SK-N-SH (cell line): ENCODE data around the gene IPO11. TPM values are rescaled to one million over a fixed set of nuclear protein-coding genes. Genes with fewer than 3 reads are reported as not detected.

Source experiments
- CTCF ChIA-PET: fragments of 300-600, 350-600 bp; formaldehyde crosslinking; extraction: SDS; loops from one replicate; lab custom pipeline; 2021; lab: Yijun Ruan, JAX
- POLR2A ChIA-PET: fragments of 350-600 bp; sonication (Branson Sonifier 250); formaldehyde crosslinking; extraction: SDS; loops from one replicate; lab custom pipeline; 2020; ENCODE audit warnings: antibody characterized with exemption, inconsistent platforms; lab: Yijun Ruan, JAX
- DNase-seq: peaks from one replicate; pipeline ENCODE4 v3.0.0; 2012
- H2AFZ ChIP-seq: fragments of 200-600 bp; sonication (generic); 2 replicates; pipeline ENCODE4 v1.8.1; 2016; ENCODE audit warnings: antibody characterized with exemption, mild to moderate bottlenecking, low read depth
- H3F3A ChIP-seq: fragments of 200-600 bp; sonication (generic); replicated peaks from 2 replicates; pipeline ENCODE3; 2016; ENCODE audit warnings: antibody characterized with exemption, mild to moderate bottlenecking; ENCODE audit not compliant: insufficient read depth
- H3K27ac ChIP-seq, 2 experiments: fragments of 200-500 bp in 1 of 2; fragments of 200-600 bp in 1 of 2; sonication (Bioruptor generic) in 1 of 2; sonication (generic), shearing (Covaris generic) in 1 of 2; 2 replicates each; pipeline versions ENCODE4 v1.5.1 to v1.6.1; 2014 to 2016; ENCODE audit warnings: low read depth in 2 of 2, inconsistent platforms in 1 of 2, low read length in 1 of 2, mild to moderate bottlenecking in 1 of 2, mixed read lengths in 1 of 2
- H3K27me3 ChIP-seq: fragments of 200-600 bp; sonication (generic), shearing (Covaris generic); 2 replicates; pipeline ENCODE4 v1.6.1; 2016; ENCODE audit warnings: mixed run types; ENCODE audit not compliant: insufficient read depth
- H3K36me3 ChIP-seq, 2 experiments: fragments of 200-500 bp in 1 of 2; fragments of 200-600 bp in 1 of 2; sonication (Bioruptor generic) in 1 of 2; sonication (generic) in 1 of 2; replicated peaks in 1 of 2; 2 replicates each; pipeline versions ENCODE3 to v1.5.1; 2014 to 2016; ENCODE audit warnings: low read length in 1 of 2, mild to moderate bottlenecking in 1 of 2; ENCODE audit not compliant: insufficient read depth in 2 of 2, control insufficient read depth in 1 of 2
- H3K4me1 ChIP-seq, 2 experiments: fragments of 200-500 bp in 1 of 2; fragments of 200-600 bp in 1 of 2; sonication (Bioruptor generic) in 1 of 2; sonication (generic), shearing (Covaris generic) in 1 of 2; 2 replicates each; pipeline versions ENCODE4 v1.5.1 to v1.6.1; 2014 to 2016; ENCODE audit warnings: low read depth in 1 of 2, low read length in 1 of 2, mixed run types in 1 of 2; ENCODE audit not compliant: insufficient read depth in 2 of 2, control insufficient read depth in 1 of 2
- H3K4me2 ChIP-seq: fragments of 200-600 bp; sonication (generic), shearing (Covaris generic); 2 replicates; pipeline ENCODE4 v1.6.1; 2017; ENCODE audit warnings: mixed run types
- H3K4me3 ChIP-seq, 2 experiments: fragments of 200-500 bp in 1 of 2; fragments of 200-600 bp in 1 of 2; sonication (Bioruptor generic) in 1 of 2; sonication (generic), shearing (Covaris generic) in 1 of 2; 2 replicates each; pipeline versions ENCODE4 v1.5.1 to v1.8.1; 2014 to 2016; ENCODE audit warnings: low read depth in 2 of 2, inconsistent platforms in 1 of 2, low read length in 1 of 2, mild to moderate bottlenecking in 1 of 2, mixed read lengths in 1 of 2, moderate library complexity in 1 of 2
- H3K79me2 ChIP-seq: fragments of 200-600 bp; sonication (generic); 2 replicates; pipeline ENCODE4 v1.8.1; 2017; ENCODE audit warnings: mild to moderate bottlenecking; ENCODE audit not compliant: insufficient read depth
- H3K9ac ChIP-seq: fragments of 200-600 bp; sonication (generic); 2 replicates; pipeline ENCODE4 v1.6.1; 2017; ENCODE audit warnings: mixed run types
- H3K9me2 ChIP-seq: fragments of 200-600 bp; sonication (generic); 2 replicates; pipeline ENCODE4 v1.6.1; 2017; ENCODE audit warnings: mixed run types
- H3K9me3 ChIP-seq: fragments of 200-600 bp; sonication (generic); 2 replicates; pipeline ENCODE4 v1.6.1; 2017; ENCODE audit warnings: mixed run types, mild to moderate bottlenecking, moderate library complexity
- H4K20me1 ChIP-seq: fragments of 200-600 bp; sonication (generic); 2 replicates; pipeline ENCODE4 v1.6.1; 2017; ENCODE audit warnings: mild to moderate bottlenecking, mixed run types; ENCODE audit not compliant: insufficient read depth
- CTCF ChIP-seq: fragments of 200-600 bp; sonication (generic); IDR thresholded peaks from 2 replicates; pipeline ENCODE4 v1.6.1; 2017; ENCODE audit warnings: antibody characterized with exemption, mild to moderate bottlenecking, moderate library complexity
- ELF1 ChIP-seq: IDR thresholded peaks from 2 replicates; pipeline ENCODE4 v1.4.0; 2012
- EP300 ChIP-seq, 2 experiments: IDR thresholded peaks; 2 replicates each; pipeline versions ENCODE4 v1.4.0 to v1.6.1; 2012; ENCODE audit warnings: borderline replicate concordance in 1 of 2, low read depth in 1 of 2, low read length in 1 of 2
- EZH2phosphoT487 ChIP-seq: fragments of 200-600 bp; sonication (generic); IDR thresholded peaks from 2 replicates; pipeline ENCODE4 v1.6.1; 2017; ENCODE audit warnings: low read depth, mixed run types, mild to moderate bottlenecking, antibody characterized with exemption, moderate library complexity, borderline replicate concordance
- FOSL2 ChIP-seq: IDR thresholded peaks from 2 replicates; pipeline ENCODE4 v1.4.0; 2012; ENCODE audit warnings: low read depth, mild to moderate bottlenecking, moderate library complexity, borderline replicate concordance
- GATA2 ChIP-seq: sonication (generic); formaldehyde crosslinking; IDR thresholded peaks from 2 replicates; pipeline ENCODE4 v1.5.0; 2020; ENCODE audit warnings: mild to moderate bottlenecking, missing genetic modification reagents
- MAX ChIP-seq: IDR thresholded peaks from 2 replicates; pipeline ENCODE4 v1.4.0; 2012; ENCODE audit warnings: low read depth
- MEF2A ChIP-seq: IDR thresholded peaks from 2 replicates; pipeline ENCODE4 v1.4.0; 2012; ENCODE audit warnings: low read depth, borderline replicate concordance
- REST ChIP-seq: IDR thresholded peaks from 2 replicates; pipeline ENCODE4 v1.6.1; 2012; ENCODE audit warnings: mild to moderate bottlenecking, low read depth, low read length, moderate library complexity
- RXRA ChIP-seq: IDR thresholded peaks from 2 replicates; pipeline ENCODE4 v1.4.0; 2012; ENCODE audit warnings: low read depth, mild to moderate bottlenecking, borderline replicate concordance
- SIN3A ChIP-seq: IDR thresholded peaks from 2 replicates; pipeline ENCODE4 v1.6.1; 2012; ENCODE audit warnings: low read depth, mild to moderate bottlenecking, low read length, moderate library complexity, borderline replicate concordance
- SMC3 ChIP-seq: IDR thresholded peaks from 2 replicates; pipeline ENCODE4 v1.6.1; 2012; ENCODE audit warnings: low read depth, low read length, improper control_type of control experiment
- TAF1 ChIP-seq: IDR thresholded peaks from 2 replicates; pipeline ENCODE4 v1.6.1; 2012; ENCODE audit warnings: low read depth, mild to moderate bottlenecking, low read length, moderate library complexity, borderline replicate concordance
- TCF12 ChIP-seq: IDR thresholded peaks from 2 replicates; pipeline ENCODE4 v1.4.0; 2012
- USF1 ChIP-seq: IDR thresholded peaks from 2 replicates; pipeline ENCODE4 v1.4.0; 2012; ENCODE audit warnings: low read depth, borderline replicate concordance
- USF2 ChIP-seq: fragments of 150-350 bp; IDR thresholded peaks from 2 replicates; pipeline ENCODE4 v1.6.1; 2017; ENCODE audit warnings: antibody characterized with exemption, low read length, low read depth, borderline replicate concordance
- WGBS: methylation state at CpG from one replicate; pipeline ENCODE4 v1.1.6; 2017; ENCODE audit warnings: low lambda C conversion rate; 5-methylcytosine and 5-hydroxymethylcytosine counted together
- polyA plus RNA-seq, 3 experiments: library from polyadenylated mRNA; depleted of rRNA; stranded (reverse); fragments of >200 nt; gene quantifications; 2 replicates each; pipeline ENCODE4 v1.2.3, GENCODE V29; 2012

IPO11 gene
- polyA plus RNA-seq, 1 of the 3 experiments (the other 2 are of a cell fraction): 8.1 TPM

GRCh38 chr5:62650197-62650596 lies 237.6 kb downstream of the IPO11 start:
- 94% methylated on average over 5 of the region's 5 CpGs for WGBS
- POLR2A ChIA-PET: no interaction called here

More at GRCh38 chr5:62650197-62650596, 237.6 kb downstream of the IPO11 start:
- TF ChIP-seq REST (no peak), MEF2A (no peak), RXRA (no peak), MAX (no peak), EP300 (IDR thresholded peaks at IDR 0.05; ENCODE audit: borderline replicate concordance in 1 of 2, low read depth in 1 of 2, low read length in 1 of 2) (no peak), SMC3 (no peak), CTCF (no peak), EZH2phosphoT487 (no peak), USF2 (no peak), SIN3A (no peak), ELF1 (no peak), TAF1 (no peak), USF1 (no peak), FOSL2 (no peak), GATA2 (CRISPR knock-in tag) (no peak), TCF12 (no peak)
- no peaks in the 10 kb centered on the region for H3K36me3 ChIP-seq
- H4K20me1 ChIP-seq: no peaks in the 10 kb centered on the region
- no peaks in the 10 kb centered on the region for H3K27me3 ChIP-seq
- no peak overlapping the region for H2AFZ ChIP-seq
- H3K9ac ChIP-seq: no peak overlapping the region
- no peaks in the 10 kb centered on the region for H3K9me2 ChIP-seq
- H3K4me1 ChIP-seq: peaks cover 0 to 2% of the 10 kb centered on the region in 2 experiments; a peak in 1 of 4 replicates
- no peaks in the 10 kb centered on the region for H3F3A ChIP-seq
- no peaks in the 10 kb centered on the region for H3K79me2 ChIP-seq
- H3K4me2 ChIP-seq: no peak overlapping the region
- CTCF ChIA-PET: no interaction called here
- H3K4me3 ChIP-seq: no peak overlapping the region
- DNase-seq: no peak
- no peak overlapping the region for H3K27ac ChIP-seq
- H3K9me3 ChIP-seq: no peaks in the 10 kb centered on the region
